Transverse colon (tissue), 3 donors: ENCODE measurements around the gene EEFSEC.

Source experiments
- EP300 ChIP-seq: sonication (generic); formaldehyde crosslinking; IDR thresholded peaks from one replicate; pipeline ENCODE4 v1.6.1; 2017; ENCODE audit warnings: antibody characterized with exemption, low read depth
- POLR2A ChIP-seq: fragments of 450-650 bp; IDR thresholded peaks from one replicate; pipeline ENCODE4 v1.6.1; 2016; ENCODE audit warnings: antibody characterized with exemption, mild to moderate bottlenecking, moderate library complexity
- TF ChIP-seq, protein P1 (sequence below), 5 experiments: fragments of 200-600 bp in 3 of 5; fragments of 450-650 bp in 2 of 5; sonication (generic) in 3 of 5; IDR thresholded peaks; 1 replicate in 2 of 5; 2 replicates in 3 of 5; pipeline ENCODE4 v1.5.1; 2016 to 2017; ENCODE audit warnings: antibody characterized with exemption in 5 of 5, inconsistent platforms in 3 of 5, mild to moderate bottlenecking in 2 of 5, moderate library complexity in 1 of 5

- TF ChIP-seq POLR2A = no peak
- TF ChIP-seq, protein P1, sequence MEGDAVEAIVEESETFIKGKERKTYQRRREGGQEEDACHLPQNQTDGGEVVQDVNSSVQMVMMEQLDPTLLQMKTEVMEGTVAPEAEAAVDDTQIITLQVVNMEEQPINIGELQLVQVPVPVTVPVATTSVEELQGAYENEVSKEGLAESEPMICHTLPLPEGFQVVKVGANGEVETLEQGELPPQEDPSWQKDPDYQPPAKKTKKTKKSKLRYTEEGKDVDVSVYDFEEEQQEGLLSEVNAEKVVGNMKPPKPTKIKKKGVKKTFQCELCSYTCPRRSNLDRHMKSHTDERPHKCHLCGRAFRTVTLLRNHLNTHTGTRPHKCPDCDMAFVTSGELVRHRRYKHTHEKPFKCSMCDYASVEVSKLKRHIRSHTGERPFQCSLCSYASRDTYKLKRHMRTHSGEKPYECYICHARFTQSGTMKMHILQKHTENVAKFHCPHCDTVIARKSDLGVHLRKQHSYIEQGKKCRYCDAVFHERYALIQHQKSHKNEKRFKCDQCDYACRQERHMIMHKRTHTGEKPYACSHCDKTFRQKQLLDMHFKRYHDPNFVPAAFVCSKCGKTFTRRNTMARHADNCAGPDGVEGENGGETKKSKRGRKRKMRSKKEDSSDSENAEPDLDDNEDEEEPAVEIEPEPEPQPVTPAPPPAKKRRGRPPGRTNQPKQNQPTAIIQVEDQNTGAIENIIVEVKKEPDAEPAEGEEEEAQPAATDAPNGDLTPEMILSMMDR (IDR thresholded peaks at IDR 0.05) = no peak
- no peak for TF ChIP-seq EP300
Observed at GRCh38 chr3:128297401-128298138, 144.3 kb downstream of the EEFSEC start.
